WTC11 (cell line): ENCODE data around the gene RAB26. TPM values are rescaled to one million over a fixed set of nuclear protein-coding genes. Genes with fewer than 3 reads are reported as not detected.

ENCODE experiments used
- ATAC-seq: fragments of 200-7000 bp; cut with Tn5 transposase; 2 replicates; pipeline ENCODE4 v1.10.0; 2021; ENCODE audit warnings: mild to moderate bottlenecking, moderate library complexity
- CTCF ChIA-PET: fragments of 300-600 bp; sonication (Branson Sonifier 250); formaldehyde crosslinking; loops from one replicate; lab custom pipeline; 2021; ENCODE audit warnings: antibody characterized with exemption; lab: Charles Lee
- POLR2A ChIA-PET: fragments of 350-600 bp; sonication (Branson Sonifier 250); formaldehyde crosslinking; loops from one replicate; lab custom pipeline; 2021; ENCODE audit warnings: antibody characterized with exemption; lab: Charles Lee
- DNase-seq: peaks from one replicate; pipeline ENCODE4 v3.0.0; 2021; ENCODE audit warnings: low spot score
- H3K27ac Mint-ChIP-seq: 2 replicates; pipeline ENCODE4 v1.8.0; 2021; ENCODE audit warnings: mixed read lengths
- H3K27me3 Mint-ChIP-seq: 2 replicates; pipeline ENCODE4 v1.8.0; 2021; ENCODE audit warnings: low read depth, mild to moderate bottlenecking, moderate library complexity, mixed read lengths
- H3K36me3 Mint-ChIP-seq: 2 replicates; pipeline ENCODE4 v1.8.0; 2021; ENCODE audit warnings: mixed read lengths
- H3K4me1 Mint-ChIP-seq: 2 replicates; pipeline ENCODE4 v1.8.0; 2022; ENCODE audit warnings: mixed read lengths
- H3K4me3 Mint-ChIP-seq: 2 replicates; pipeline ENCODE4 v1.8.0; 2021; ENCODE audit warnings: mild to moderate bottlenecking, moderate library complexity, mixed read lengths
- H3K9me3 Mint-ChIP-seq: 2 replicates; pipeline ENCODE4 v1.8.0; 2021; ENCODE audit warnings: mixed read lengths
- FOXP1 ChIP-seq: sonication (generic); formaldehyde crosslinking; IDR thresholded peaks from 2 replicates; pipeline ENCODE4 v1.8.0; 2022; ENCODE audit warnings: missing genetic modification reagents, mild to moderate bottlenecking, moderate library complexity, borderline replicate concordance
- JAZF1 ChIP-seq: fragments of 250-450 bp; sonication (Bioruptor Pico); IDR thresholded peaks from 2 replicates; pipeline ENCODE4 v1.9.0; 2021; ENCODE audit warnings: moderate library complexity, mild to moderate bottlenecking, inconsistent platforms
- MXD4 ChIP-seq: fragments of 250-450 bp; sonication (Bioruptor Pico); IDR thresholded peaks from 2 replicates; pipeline ENCODE4 v1.8.0; 2021; ENCODE audit warnings: mild to moderate bottlenecking, moderate library complexity, borderline replicate concordance
- NFATC4 ChIP-seq: fragments of 250-450 bp; sonication (Bioruptor Pico); IDR thresholded peaks from 2 replicates; pipeline ENCODE4 v1.9.0; 2021; ENCODE audit warnings: mild to moderate bottlenecking
- PREB ChIP-seq: sonication (generic); formaldehyde crosslinking; IDR thresholded peaks from 2 replicates; pipeline ENCODE4 v1.8.1; 2022; ENCODE audit warnings: mild to moderate bottlenecking, missing genetic modification reagents, moderate library complexity, borderline replicate concordance
- RORB ChIP-seq: fragments of 250-450 bp; sonication (Bioruptor Pico); IDR thresholded peaks from 2 replicates; pipeline ENCODE4 v1.9.0; 2021; ENCODE audit warnings: mild to moderate bottlenecking
- SMAD4 ChIP-seq: sonication (generic); formaldehyde crosslinking; IDR thresholded peaks from 2 replicates; pipeline ENCODE4 v1.8.0; 2022; ENCODE audit warnings: mild to moderate bottlenecking, missing genetic modification reagents
- TEAD4 ChIP-seq: sonication (generic); formaldehyde crosslinking; IDR thresholded peaks from 2 replicates; pipeline ENCODE4 v1.8.0; 2022; ENCODE audit warnings: mild to moderate bottlenecking, missing genetic modification reagents
- USF1 ChIP-seq: sonication (generic); formaldehyde crosslinking; IDR thresholded peaks from 2 replicates; pipeline ENCODE4 v1.8.0; 2022; ENCODE audit warnings: mild to moderate bottlenecking, missing genetic modification reagents
- ZNF138 ChIP-seq: sonication (generic); formaldehyde crosslinking; conservative IDR thresholded peaks from 2 replicates; pipeline ENCODE4 v1.8.1; 2022; ENCODE audit warnings: mild to moderate bottlenecking, moderate library complexity, missing genetic modification reagents
- ZNF317 ChIP-seq: sonication (generic); formaldehyde crosslinking; IDR thresholded peaks from 2 replicates; pipeline ENCODE4 v1.8.1; 2023; ENCODE audit warnings: low read depth, mild to moderate bottlenecking, moderate library complexity, missing genetic modification reagents, borderline replicate concordance
- total RNA-seq: library from RNA; stranded (reverse); gene quantifications from 3 replicates; pipeline ENCODE4 v1.2.3, GENCODE V29; 2021
- TF ChIP-seq, protein P1 (sequence below): sonication (generic); formaldehyde crosslinking; IDR thresholded peaks from 2 replicates; pipeline ENCODE4 v1.8.1; 2023; ENCODE audit warnings: mild to moderate bottlenecking, missing genetic modification reagents
- TF ChIP-seq, protein P2 (sequence below): sonication (generic); formaldehyde crosslinking; IDR thresholded peaks from 2 replicates; pipeline ENCODE4 v1.8.1; 2022; ENCODE audit warnings: missing genetic modification reagents, borderline replicate concordance
- TF ChIP-seq, protein P3 (sequence below): sonication (generic); formaldehyde crosslinking; IDR thresholded peaks from 2 replicates; pipeline ENCODE4 v1.8.0; 2022; ENCODE audit warnings: missing genetic modification reagents
- TF ChIP-seq, protein P4 (sequence below): sonication (generic); formaldehyde crosslinking; IDR thresholded peaks from 2 replicates; pipeline ENCODE4 v1.8.0; 2023; ENCODE audit warnings: mild to moderate bottlenecking, missing genetic modification reagents
- TF ChIP-seq, protein P5 (sequence below): sonication (generic); formaldehyde crosslinking; IDR thresholded peaks from 2 replicates; pipeline ENCODE4 v1.8.1; 2023; ENCODE audit warnings: mild to moderate bottlenecking, moderate library complexity, missing genetic modification reagents

RAB26 gene
- total RNA-seq, 1 experiment from 2014 or later: 7.3 TPM

- ATAC-seq (peak; percentile 22), DNase-seq (no peak)
- Mint-ChIP-seq H3K4me1 (no peaks in the 10 kb centered on the region), H3K27me3 (no peaks in the 10 kb centered on the region), H3K4me3 (no peak overlapping the region), H3K36me3 (no peaks in the 10 kb centered on the region), H3K9me3 (no peaks in the 10 kb centered on the region), H3K27ac (no peak overlapping the region)
- TF ChIP-seq NFATC4 (CRISPR knock-in tag) (no peak), MXD4 (CRISPR knock-in tag) (no peak), PREB (CRISPR knock-in tag) (no peak), ZNF138 (CRISPR knock-in tag) (no peak), ZNF317 (no peak), JAZF1 (CRISPR knock-in tag) (no peak), RORB (CRISPR knock-in tag) (no peak)
- TF ChIP-seq, protein P1, sequence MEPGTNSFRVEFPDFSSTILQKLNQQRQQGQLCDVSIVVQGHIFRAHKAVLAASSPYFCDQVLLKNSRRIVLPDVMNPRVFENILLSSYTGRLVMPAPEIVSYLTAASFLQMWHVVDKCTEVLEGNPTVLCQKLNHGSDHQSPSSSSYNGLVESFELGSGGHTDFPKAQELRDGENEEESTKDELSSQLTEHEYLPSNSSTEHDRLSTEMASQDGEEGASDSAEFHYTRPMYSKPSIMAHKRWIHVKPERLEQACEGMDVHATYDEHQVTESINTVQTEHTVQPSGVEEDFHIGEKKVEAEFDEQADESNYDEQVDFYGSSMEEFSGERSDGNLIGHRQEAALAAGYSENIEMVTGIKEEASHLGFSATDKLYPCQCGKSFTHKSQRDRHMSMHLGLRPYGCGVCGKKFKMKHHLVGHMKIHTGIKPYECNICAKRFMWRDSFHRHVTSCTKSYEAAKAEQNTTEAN (CRISPR knock-in tag): no peak
- ChIA-PET CTCF (interaction anchor here (1.0 kb wide), 1 partner anchor 314 kb away, joined by 4 read pairs; no protein-coding TSS in a partner anchor), POLR2A (no interaction called here)
Measured at GRCh38 chr16:2187212-2187611, 38.8 kb downstream of the RAB26 start.

DNA sequence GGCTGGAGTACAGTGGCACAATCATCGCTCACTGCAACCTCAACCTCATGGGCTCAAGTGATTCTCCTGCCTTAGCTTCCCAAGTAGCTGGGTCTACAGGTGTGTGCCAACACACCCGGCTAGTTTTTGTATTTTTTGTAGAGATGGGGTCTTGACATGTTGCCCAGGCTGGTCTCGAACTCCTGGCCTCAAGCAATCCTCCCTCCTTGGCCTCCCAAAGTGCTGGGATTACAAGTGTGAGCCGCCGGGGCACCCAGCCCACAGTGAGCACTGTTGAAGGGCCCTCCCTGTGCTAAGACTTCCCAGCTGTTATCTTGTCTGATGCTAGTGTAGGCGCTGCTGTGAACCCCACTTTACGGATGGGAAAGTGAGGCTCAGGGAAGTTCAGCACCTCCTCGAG lies 40.0 kb downstream of the RAB26 start:
- CTCF ChIA-PET: interaction anchor here (1.1 kb wide), 2 partner anchors 185 to 313 kb away, joined by 3 to 4 read pairs; no protein-coding TSS in a partner anchor
- H3K9me3 Mint-ChIP-seq: no peaks in the 10 kb centered on the region
- no peak for ATAC-seq
- no peak for DNase-seq
- no peaks in the 10 kb centered on the region; the same call in 1 of the 2 replicates for H3K27me3 Mint-ChIP-seq
- no peaks in the 10 kb centered on the region for H3K36me3 Mint-ChIP-seq
- no peak overlapping the region for H3K27ac Mint-ChIP-seq
- no peak overlapping the region for H3K4me3 Mint-ChIP-seq
- TF ChIP-seq SMAD4 (CRISPR knock-in tag): no peak
- TF ChIP-seq TEAD4 (CRISPR knock-in tag): no peak
- TF ChIP-seq USF1: no peak
- TF ChIP-seq, all 79 proteins: peak for 0
- no peaks in the 10 kb centered on the region for H3K4me1 Mint-ChIP-seq
- POLR2A ChIA-PET: no interaction called here

GRCh38 chr16:2189252-2189893 lies 40.9 kb downstream of the RAB26 start:
- POLR2A ChIA-PET: no interaction called here
- no peak for DNase-seq
- no peak for ATAC-seq
- H3K4me3 Mint-ChIP-seq: no peak overlapping the region
- no peaks in the 10 kb centered on the region for H3K4me1 Mint-ChIP-seq
- no peaks in the 10 kb centered on the region for H3K36me3 Mint-ChIP-seq
- TF ChIP-seq, protein P2, sequence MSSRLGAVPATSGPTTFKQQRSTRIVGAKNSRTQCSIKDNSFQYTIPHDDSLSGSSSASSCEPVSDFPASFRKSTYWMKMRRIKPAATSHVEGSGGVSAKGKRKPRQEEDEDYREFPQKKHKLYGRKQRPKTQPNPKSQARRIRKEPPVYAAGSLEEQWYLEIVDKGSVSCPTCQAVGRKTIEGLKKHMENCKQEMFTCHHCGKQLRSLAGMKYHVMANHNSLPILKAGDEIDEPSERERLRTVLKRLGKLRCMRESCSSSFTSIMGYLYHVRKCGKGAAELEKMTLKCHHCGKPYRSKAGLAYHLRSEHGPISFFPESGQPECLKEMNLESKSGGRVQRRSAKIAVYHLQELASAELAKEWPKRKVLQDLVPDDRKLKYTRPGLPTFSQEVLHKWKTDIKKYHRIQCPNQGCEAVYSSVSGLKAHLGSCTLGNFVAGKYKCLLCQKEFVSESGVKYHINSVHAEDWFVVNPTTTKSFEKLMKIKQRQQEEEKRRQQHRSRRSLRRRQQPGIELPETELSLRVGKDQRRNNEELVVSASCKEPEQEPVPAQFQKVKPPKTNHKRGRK (CRISPR knock-in tag): no peak
- TF ChIP-seq JAZF1 (CRISPR knock-in tag) (no peak), USF1 (no peak), FOXP1 (CRISPR knock-in tag) (no peak), ZNF317 (no peak)
- TF ChIP-seq, protein P3, sequence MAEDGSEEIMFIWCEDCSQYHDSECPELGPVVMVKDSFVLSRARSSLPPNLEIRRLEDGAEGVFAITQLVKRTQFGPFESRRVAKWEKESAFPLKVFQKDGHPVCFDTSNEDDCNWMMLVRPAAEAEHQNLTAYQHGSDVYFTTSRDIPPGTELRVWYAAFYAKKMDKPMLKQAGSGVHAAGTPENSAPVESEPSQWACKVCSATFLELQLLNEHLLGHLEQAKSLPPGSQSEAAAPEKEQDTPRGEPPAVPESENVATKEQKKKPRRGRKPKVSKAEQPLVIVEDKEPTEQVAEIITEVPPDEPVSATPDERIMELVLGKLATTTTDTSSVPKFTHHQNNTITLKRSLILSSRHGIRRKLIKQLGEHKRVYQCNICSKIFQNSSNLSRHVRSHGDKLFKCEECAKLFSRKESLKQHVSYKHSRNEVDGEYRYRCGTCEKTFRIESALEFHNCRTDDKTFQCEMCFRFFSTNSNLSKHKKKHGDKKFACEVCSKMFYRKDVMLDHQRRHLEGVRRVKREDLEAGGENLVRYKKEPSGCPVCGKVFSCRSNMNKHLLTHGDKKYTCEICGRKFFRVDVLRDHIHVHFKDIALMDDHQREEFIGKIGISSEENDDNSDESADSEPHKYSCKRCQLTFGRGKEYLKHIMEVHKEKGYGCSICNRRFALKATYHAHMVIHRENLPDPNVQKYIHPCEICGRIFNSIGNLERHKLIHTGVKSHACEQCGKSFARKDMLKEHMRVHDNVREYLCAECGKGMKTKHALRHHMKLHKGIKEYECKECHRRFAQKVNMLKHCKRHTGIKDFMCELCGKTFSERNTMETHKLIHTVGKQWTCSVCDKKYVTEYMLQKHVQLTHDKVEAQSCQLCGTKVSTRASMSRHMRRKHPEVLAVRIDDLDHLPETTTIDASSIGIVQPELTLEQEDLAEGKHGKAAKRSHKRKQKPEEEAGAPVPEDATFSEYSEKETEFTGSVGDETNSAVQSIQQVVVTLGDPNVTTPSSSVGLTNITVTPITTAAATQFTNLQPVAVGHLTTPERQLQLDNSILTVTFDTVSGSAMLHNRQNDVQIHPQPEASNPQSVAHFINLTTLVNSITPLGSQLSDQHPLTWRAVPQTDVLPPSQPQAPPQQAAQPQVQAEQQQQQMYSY (CRISPR knock-in tag): no peak
- TF ChIP-seq, protein P4, sequence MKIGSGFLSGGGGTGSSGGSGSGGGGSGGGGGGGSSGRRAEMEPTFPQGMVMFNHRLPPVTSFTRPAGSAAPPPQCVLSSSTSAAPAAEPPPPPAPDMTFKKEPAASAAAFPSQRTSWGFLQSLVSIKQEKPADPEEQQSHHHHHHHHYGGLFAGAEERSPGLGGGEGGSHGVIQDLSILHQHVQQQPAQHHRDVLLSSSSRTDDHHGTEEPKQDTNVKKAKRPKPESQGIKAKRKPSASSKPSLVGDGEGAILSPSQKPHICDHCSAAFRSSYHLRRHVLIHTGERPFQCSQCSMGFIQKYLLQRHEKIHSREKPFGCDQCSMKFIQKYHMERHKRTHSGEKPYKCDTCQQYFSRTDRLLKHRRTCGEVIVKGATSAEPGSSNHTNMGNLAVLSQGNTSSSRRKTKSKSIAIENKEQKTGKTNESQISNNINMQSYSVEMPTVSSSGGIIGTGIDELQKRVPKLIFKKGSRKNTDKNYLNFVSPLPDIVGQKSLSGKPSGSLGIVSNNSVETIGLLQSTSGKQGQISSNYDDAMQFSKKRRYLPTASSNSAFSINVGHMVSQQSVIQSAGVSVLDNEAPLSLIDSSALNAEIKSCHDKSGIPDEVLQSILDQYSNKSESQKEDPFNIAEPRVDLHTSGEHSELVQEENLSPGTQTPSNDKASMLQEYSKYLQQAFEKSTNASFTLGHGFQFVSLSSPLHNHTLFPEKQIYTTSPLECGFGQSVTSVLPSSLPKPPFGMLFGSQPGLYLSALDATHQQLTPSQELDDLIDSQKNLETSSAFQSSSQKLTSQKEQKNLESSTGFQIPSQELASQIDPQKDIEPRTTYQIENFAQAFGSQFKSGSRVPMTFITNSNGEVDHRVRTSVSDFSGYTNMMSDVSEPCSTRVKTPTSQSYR (CRISPR knock-in tag): no peak
- TF ChIP-seq, protein P5, sequence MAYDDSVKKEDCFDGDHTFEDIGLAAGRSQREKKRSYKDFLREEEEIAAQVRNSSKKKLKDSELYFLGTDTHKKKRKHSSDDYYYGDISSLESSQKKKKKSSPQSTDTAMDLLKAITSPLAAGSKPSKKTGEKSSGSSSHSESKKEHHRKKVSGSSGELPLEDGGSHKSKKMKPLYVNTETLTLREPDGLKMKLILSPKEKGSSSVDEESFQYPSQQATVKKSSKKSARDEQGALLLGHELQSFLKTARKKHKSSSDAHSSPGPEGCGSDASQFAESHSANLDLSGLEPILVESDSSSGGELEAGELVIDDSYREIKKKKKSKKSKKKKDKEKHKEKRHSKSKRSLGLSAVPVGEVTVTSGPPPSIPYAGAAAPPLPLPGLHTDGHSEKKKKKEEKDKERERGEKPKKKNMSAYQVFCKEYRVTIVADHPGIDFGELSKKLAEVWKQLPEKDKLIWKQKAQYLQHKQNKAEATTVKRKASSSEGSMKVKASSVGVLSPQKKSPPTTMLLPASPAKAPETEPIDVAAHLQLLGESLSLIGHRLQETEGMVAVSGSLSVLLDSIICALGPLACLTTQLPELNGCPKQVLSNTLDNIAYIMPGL (CRISPR knock-in tag): no peak
- H3K27me3 Mint-ChIP-seq: no peaks in the 10 kb centered on the region; the same call in 1 of the 2 replicates
- H3K27ac Mint-ChIP-seq: no peak overlapping the region
- H3K9me3 Mint-ChIP-seq: no peaks in the 10 kb centered on the region
- CTCF ChIA-PET: interaction anchor here (1.1 kb wide), 1 partner anchor 312 kb away, joined by 4 read pairs; no protein-coding TSS in a partner anchor
